Measurements from ENCODE around the gene BHMT. TPM values are rescaled to one million over a fixed set of nuclear protein-coding genes. Genes with fewer than 3 reads are reported as not detected.

BHMT gene
- not detected for total RNA-seq

GRCh38 chr5:79111387-79111959, at the start of gene BHMT:
Gene BHMT (plus strand): TSS chr5:79111809. CDS start chr5:79111886, 77 bp downstream.
- 45 to 64% methylated on average over 21 to 32 of the region's 32 CpGs for WGBS, 2 donors
- Histone ChIP-seq H3K4me1 (peaks cover 3% of the 10 kb centered on the region), H3K27ac (no peak within 1 kb of the TSS), H3K36me3 (replicated peaks in 1 of 2; ENCODE audit: insufficient read depth in 1 of 2, low read depth in 2 of 2) (no peaks in the 10 kb centered on the region), H3K27me3 (no peaks in the 10 kb centered on the region), H3K9me3 (no peaks in the 10 kb centered on the region), H3K4me3 (no peak within 1 kb of the TSS)
- TF ChIP-seq POLR2A (IDR thresholded peaks at IDR 0.05) = no peak
- no peak for TF ChIP-seq CTCF (IDR thresholded peaks at IDR 0.05)
- intact Hi-C loops (cut with DNase I) = no loop called here
- ATAC-seq (no peak), DNase-seq (no peak)

GRCh38 chr5:79062436-79062835, 49.2 kb upstream of the BHMT start:
- WGBS, 2 donors = 85% methylated on average over 3 of the region's 3 CpGs
- DNase-seq = no peak
- Histone ChIP-seq H3K36me3 (replicated peaks in 1 of 2; ENCODE audit: insufficient read depth in 1 of 2, low read depth in 2 of 2) (no peaks in the 10 kb centered on the region), H3K9me3 (no peaks in the 10 kb centered on the region), H3K4me3 (no peak overlapping the region), H3K4me1 (no peaks in the 10 kb centered on the region), H3K27ac (no peak overlapping the region), H3K27me3 (no peaks in the 10 kb centered on the region)
- intact Hi-C loops (cut with DNase I) = no loop called here
- TF ChIP-seq POLR2A (IDR thresholded peaks at IDR 0.05) (no peak), CTCF (IDR thresholded peaks at IDR 0.05) (no peak)
- ATAC-seq = no peak

GRCh38 chr5:79069488-79070349, 41.9 kb upstream of the BHMT start, which contains the start of the genes BHMT2 and DMGDH:
Gene BHMT2 (plus strand): TSS chr5:79069767. CDS start chr5:79069783, 16 bp downstream.
Gene DMGDH (minus strand): TSS chr5:79069674. CDS start chr5:79069620, 54 bp downstream.
- peak; percentile 22 to 56 (median 25) for DNase-seq
- Histone ChIP-seq H3K27me3 (peaks cover 0 to 8% of the 10 kb centered on the region in 2 donors), H3K36me3 (replicated peaks in 1 of 2; ENCODE audit: insufficient read depth in 1 of 2, low read depth in 2 of 2) (no peaks in the 10 kb centered on the region), H3K4me1 (peaks cover 10% of the 10 kb centered on the region), H3K9me3 (no peaks in the 10 kb centered on the region), H3K4me3 (no peak within 1 kb of the TSS), H3K27ac (no peak within 1 kb of the TSS)
- no peak for TF ChIP-seq POLR2A (IDR thresholded peaks at IDR 0.05)
- TF ChIP-seq CTCF (IDR thresholded peaks at IDR 0.05) = no peak
- intact Hi-C loops (cut with DNase I) = no loop called here
- peak; percentile 56 for ATAC-seq
- WGBS, 2 donors = 30 to 70% methylated on average over 27 to 77 of the region's 79 CpGs

GRCh38 chr5:79070350-79070667, 41.3 kb upstream of the BHMT start:
- DNase-seq = peak in 1 of 4 donors; percentile 13
- intact Hi-C loops (cut with DNase I) = no loop called here
- Histone ChIP-seq H3K36me3 (replicated peaks in 1 of 2; ENCODE audit: insufficient read depth in 1 of 2, low read depth in 2 of 2) (no peaks in the 10 kb centered on the region), H3K27me3 (peaks cover 0 to 8% of the 10 kb centered on the region in 2 donors), H3K27ac (no peak overlapping the region), H3K4me3 (no peak overlapping the region), H3K9me3 (no peaks in the 10 kb centered on the region), H3K4me1 (peaks cover 10% of the 10 kb centered on the region)
- 47 to 62% methylated on average over 9 of the region's 9 CpGs for WGBS, 2 donors
- TF ChIP-seq CTCF (IDR thresholded peaks at IDR 0.05) = no peak
- no peak for TF ChIP-seq POLR2A (IDR thresholded peaks at IDR 0.05)
- no peak for ATAC-seq
